H9 (cell line): ENCODE measurements around the gene GLCE. TPM values are rescaled to one million over a fixed set of nuclear protein-coding genes. Genes with fewer than 3 reads are reported as not detected.

Experiments used
- DNase-seq: peaks from one replicate; pipeline ENCODE4 v3.0.0-alpha.2; 2017
- H2AFZ ChIP-seq: one replicate; pipeline ENCODE4 v1.6.1; 2013; ENCODE audit warnings: mild to moderate bottlenecking, low read length, control low read depth, moderate library complexity
- H2AK5ac ChIP-seq: 2 replicates; pipeline ENCODE4 v1.6.1; 2013; ENCODE audit warnings: low read length, control low read depth, mixed read lengths; ENCODE audit not compliant: insufficient read length
- H2BK120ac ChIP-seq: one replicate; pipeline ENCODE4 v1.6.1; 2013; ENCODE audit warnings: low read depth, mild to moderate bottlenecking, low read length, control low read depth, inconsistent platforms; ENCODE audit not compliant: poor library complexity, severe bottlenecking
- H2BK12ac ChIP-seq: 2 replicates; pipeline ENCODE4 v1.6.1; 2013; ENCODE audit warnings: low read length, control low read depth, mixed read lengths, low read depth; ENCODE audit not compliant: insufficient read length
- H2BK15ac ChIP-seq: 2 replicates; pipeline ENCODE4 v1.6.1; 2013; ENCODE audit warnings: low read depth, low read length, control low read depth
- H2BK20ac ChIP-seq: one replicate; pipeline ENCODE4 v1.6.1; 2013; ENCODE audit warnings: low read depth, mild to moderate bottlenecking, low read length, control low read depth, inconsistent platforms; ENCODE audit not compliant: poor library complexity, severe bottlenecking
- H2BK5ac ChIP-seq: 2 replicates; pipeline ENCODE4 v1.6.1; 2013; ENCODE audit warnings: low read length, control low read depth, mixed read lengths; ENCODE audit not compliant: insufficient read length
- H3K14ac ChIP-seq: 2 replicates; pipeline ENCODE4 v1.6.1; 2013; ENCODE audit warnings: low read length, control low read depth; ENCODE audit not compliant: insufficient read depth
- H3K18ac ChIP-seq: 2 replicates; pipeline ENCODE4 v1.6.1; 2013; ENCODE audit warnings: low read depth, mild to moderate bottlenecking, mixed read lengths, low read length, control low read depth; ENCODE audit not compliant: insufficient read length
- H3K23ac ChIP-seq: 2 replicates; pipeline ENCODE4 v1.6.1; 2013; ENCODE audit warnings: low read length, control low read depth, mixed read lengths, low read depth; ENCODE audit not compliant: insufficient read length
- H3K23me2 ChIP-seq: 2 replicates; pipeline ENCODE4 v1.6.1; 2013; ENCODE audit warnings: low read depth, mild to moderate bottlenecking, mixed read lengths, low read length, control low read depth; ENCODE audit not compliant: insufficient read length, poor library complexity, severe bottlenecking
- H3K27ac ChIP-seq: 2 replicates; pipeline ENCODE4 v1.5.1; 2013; ENCODE audit warnings: low read length, control low read depth, mixed read lengths, low read depth; ENCODE audit not compliant: insufficient read length
- H3K27me3 ChIP-seq: 2 replicates; pipeline ENCODE4 v1.6.1; 2013; ENCODE audit warnings: low read length, control low read depth, inconsistent platforms; ENCODE audit not compliant: insufficient read depth
- H3K4ac ChIP-seq: 2 replicates; pipeline ENCODE4 v1.6.1; 2013; ENCODE audit warnings: low read depth, mild to moderate bottlenecking, control low read depth, inconsistent platforms, low read length, moderate library complexity
- H3K4me1 ChIP-seq: 2 replicates; pipeline ENCODE4 v1.6.1; 2013; ENCODE audit warnings: low read length, control low read depth, inconsistent platforms; ENCODE audit not compliant: insufficient read depth
- H3K4me2 ChIP-seq: 2 replicates; pipeline ENCODE4 v1.6.1; 2013; ENCODE audit warnings: low read length, control low read depth, mixed read lengths; ENCODE audit not compliant: insufficient read length, insufficient read depth
- H3K56ac ChIP-seq: 2 replicates; pipeline ENCODE4 v1.6.1; 2013; ENCODE audit warnings: low read depth, mild to moderate bottlenecking, mixed read lengths, low read length, control low read depth; ENCODE audit not compliant: insufficient read length
- H3K79me1 ChIP-seq: 2 replicates; pipeline ENCODE4 v1.6.1; 2013; ENCODE audit warnings: low read depth, mild to moderate bottlenecking, moderate library complexity, low read length, control low read depth, inconsistent platforms; ENCODE audit not compliant: insufficient read depth, poor library complexity, severe bottlenecking
- H3K79me2 ChIP-seq: 2 replicates; pipeline ENCODE4 v1.6.1; 2013; ENCODE audit warnings: low read length, control low read depth, inconsistent platforms; ENCODE audit not compliant: insufficient read depth
- H3K9ac ChIP-seq: 2 replicates; pipeline ENCODE4 v1.6.1; 2013; ENCODE audit warnings: low read length, control low read depth, mixed read lengths; ENCODE audit not compliant: insufficient read length; ENCODE audit errors: extremely low read depth
- H3K9me3 ChIP-seq: one replicate; pipeline ENCODE4 v1.6.1; 2013; ENCODE audit warnings: low read depth, low read length, inconsistent platforms; ENCODE audit not compliant: control insufficient read depth
- H3T11ph ChIP-seq: one replicate; pipeline ENCODE4 v1.6.1; 2013; ENCODE audit warnings: mild to moderate bottlenecking, low read length, control low read depth, inconsistent platforms
- H4K20me1 ChIP-seq: one replicate; pipeline ENCODE4 v1.6.1; 2013; ENCODE audit not compliant: control insufficient read depth, insufficient read length, insufficient read depth
- H4K5ac ChIP-seq: 2 replicates; pipeline ENCODE4 v1.6.1; 2013; ENCODE audit warnings: low read depth, mild to moderate bottlenecking, mixed read lengths, low read length, control low read depth; ENCODE audit not compliant: insufficient read length
- H4K8ac ChIP-seq: replicated peaks from 2 replicates; pipeline ENCODE4 v1.6.1; 2013; ENCODE audit warnings: low read length, control low read depth, mixed read lengths, low read depth; ENCODE audit not compliant: insufficient read length
- H4K91ac ChIP-seq: 2 replicates; pipeline ENCODE4 v1.6.1; 2013; ENCODE audit warnings: low read depth, mild to moderate bottlenecking, moderate library complexity, mixed read lengths, low read length, control low read depth; ENCODE audit not compliant: insufficient read length
- H3K27ac Mint-ChIP-seq, 3 experiments: 2 replicates in 2 of 3; 3 replicates in 1 of 3; pipeline ENCODE4 v1.8.0; 2020 to 2021; ENCODE audit warnings: mixed read lengths in 3 of 3, mild to moderate bottlenecking in 1 of 3, moderate library complexity in 1 of 3
- H3K27me3 Mint-ChIP-seq: 2 replicates; pipeline ENCODE4 v1.8.0; 2021; ENCODE audit warnings: low read depth, mild to moderate bottlenecking, moderate library complexity, mixed read lengths
- H3K36me3 Mint-ChIP-seq, 3 experiments: 2 replicates in 2 of 3; 3 replicates in 1 of 3; pipeline ENCODE4 v1.8.0; 2020 to 2021; ENCODE audit warnings: low read depth in 3 of 3, mixed read lengths in 3 of 3; ENCODE audit not compliant: insufficient read depth in 1 of 3
- H3K4me1 Mint-ChIP-seq, 2 experiments: 2 replicates each; pipeline ENCODE4 v1.8.0; 2020; ENCODE audit warnings: mixed read lengths in 2 of 2
- H3K4me3 Mint-ChIP-seq, 2 experiments: 2 replicates in 1 of 2; 3 replicates in 1 of 2; pipeline ENCODE4 v1.8.0; 2020 to 2021; ENCODE audit warnings: mild to moderate bottlenecking in 2 of 2, mixed read lengths in 2 of 2, moderate library complexity in 1 of 2
- H3K9me3 Mint-ChIP-seq, 2 experiments: 2 replicates in 1 of 2; 3 replicates in 1 of 2; pipeline ENCODE4 v1.8.0; 2020; ENCODE audit warnings: mild to moderate bottlenecking in 2 of 2, mixed read lengths in 2 of 2, moderate library complexity in 1 of 2
- CTCF ChIP-seq: fragments of 200-600 bp; sonication (generic); conservative IDR thresholded peaks from 3 replicates; pipeline ENCODE4 v1.8.0; 2021; ENCODE audit warnings: antibody characterized with exemption, mild to moderate bottlenecking
- WGBS: extraction: QIAGEN DNeasy Blood & Tissue Kit; methylation state at CpG from one replicate; pipeline ENCODE4 v1.1.7; 2013; ENCODE audit warnings: missing lambda C conversion rate, low lambda C conversion rate, mixed read lengths; ENCODE audit not compliant: insufficient read length; ENCODE audit errors: extremely low coverage; 5-methylcytosine and 5-hydroxymethylcytosine counted together
- total RNA-seq: library from RNA; stranded (reverse); gene quantifications from 2 replicates; pipeline ENCODE4 v1.2.1, GENCODE V29; 2021

The GLCE gene
- total RNA-seq, 1 experiment from 2014 or later, result 12.2 TPM

- no peak overlapping the region for H3K4me2 ChIP-seq
- no peak overlapping the region for H3K18ac ChIP-seq
- no peak overlapping the region for H4K91ac ChIP-seq
- H3T11ph ChIP-seq, result no peak overlapping the region
- no peak overlapping the region for H3K14ac ChIP-seq
- H4K5ac ChIP-seq, result no peak overlapping the region
- Mint-ChIP-seq H3K27ac (no peak overlapping the region), H3K36me3 (no peaks in the 10 kb centered on the region), H3K4me3 (no peak overlapping the region), H3K27me3 (peaks cover 48% of the 10 kb centered on the region), H3K4me1 (peaks cover 9 to 14% of the 10 kb centered on the region in 2 experiments; a peak in 3 of 4 replicates), H3K9me3 (no peaks in the 10 kb centered on the region)
- no peak overlapping the region for H2BK12ac ChIP-seq
- no peaks in the 10 kb centered on the region for H3K9me3 ChIP-seq
- no peak overlapping the region for H4K8ac ChIP-seq
- no peak overlapping the region for H3K9ac ChIP-seq
- no peaks in the 10 kb centered on the region for H3K79me2 ChIP-seq
- H3K56ac ChIP-seq, result no peak overlapping the region
- no peak overlapping the region for H2BK5ac ChIP-seq
- H3K27me3 ChIP-seq, result peaks cover 5% of the 10 kb centered on the region; the same call in 1 of the 2 replicates
- H2AFZ ChIP-seq, result no peak overlapping the region
- no peaks in the 10 kb centered on the region for H3K79me1 ChIP-seq
- no peak overlapping the region for H3K23ac ChIP-seq
- H2BK15ac ChIP-seq, result no peak overlapping the region
- no peaks in the 10 kb centered on the region for H4K20me1 ChIP-seq
- no peak overlapping the region for H2AK5ac ChIP-seq
- H2BK20ac ChIP-seq, result no peak overlapping the region
- TF ChIP-seq CTCF, result no peak
- H3K4ac ChIP-seq, result no peak overlapping the region
- no CpG with 5 or more reads among the region's 11 CpGs for WGBS
- DNase-seq, result no peak
- no peak overlapping the region for H3K27ac ChIP-seq
- no peak overlapping the region for H2BK120ac ChIP-seq
- no peaks in the 10 kb centered on the region; the same call in 1 of the 2 replicates for H3K4me1 ChIP-seq
- H3K23me2 ChIP-seq, result peaks cover 2% of the 10 kb centered on the region
Measured at GRCh38 chr15:69293741-69294615, 133.5 kb downstream of the GLCE start.
